SKM-1 (cell line): ENCODE results near the gene TGFBR3.

ENCODE experiments used
- DNase-seq: peaks from one replicate; lab custom pipeline; 2025; ENCODE audit not compliant: unreplicated experiment; lab: John Stamatoyannopoulos, UW

The TGFBR3 gene

DNA sequence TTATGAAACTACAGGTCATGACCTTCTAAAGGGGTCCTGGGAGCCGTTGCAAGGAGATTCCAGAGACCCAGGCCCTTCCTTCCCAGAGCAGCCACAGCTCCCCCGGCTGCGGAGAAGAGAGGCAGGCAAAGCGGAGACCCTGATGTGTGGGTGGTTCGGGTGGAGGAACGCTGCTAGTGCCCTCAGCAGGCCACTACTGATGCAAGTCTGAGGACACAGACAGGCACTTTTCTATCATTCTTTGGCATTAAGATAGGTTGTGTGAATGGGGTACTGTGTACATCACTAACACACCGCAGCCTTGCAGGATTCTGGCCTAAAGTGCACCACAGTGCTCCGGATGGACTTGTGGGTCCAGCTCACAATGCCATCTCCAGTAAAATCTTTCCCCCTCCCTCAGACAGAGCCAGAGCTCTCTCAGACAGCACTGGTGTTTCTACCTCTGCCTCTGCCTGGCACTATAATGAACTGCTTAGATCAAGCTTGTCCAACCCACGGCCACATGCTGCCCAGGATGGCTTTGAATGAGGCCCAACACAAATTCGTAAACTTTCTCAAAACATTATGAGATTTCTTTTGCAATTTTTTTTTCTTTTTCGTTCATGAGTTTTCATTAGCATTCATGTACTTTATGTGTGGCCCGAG, 121.4 kb downstream of the TGFBR3 start:
- DNase-seq = no peak

GRCh38 chr1:91763252-91763651, 122.7 kb downstream of the TGFBR3 start:
- DNase-seq = no peak

DNA sequence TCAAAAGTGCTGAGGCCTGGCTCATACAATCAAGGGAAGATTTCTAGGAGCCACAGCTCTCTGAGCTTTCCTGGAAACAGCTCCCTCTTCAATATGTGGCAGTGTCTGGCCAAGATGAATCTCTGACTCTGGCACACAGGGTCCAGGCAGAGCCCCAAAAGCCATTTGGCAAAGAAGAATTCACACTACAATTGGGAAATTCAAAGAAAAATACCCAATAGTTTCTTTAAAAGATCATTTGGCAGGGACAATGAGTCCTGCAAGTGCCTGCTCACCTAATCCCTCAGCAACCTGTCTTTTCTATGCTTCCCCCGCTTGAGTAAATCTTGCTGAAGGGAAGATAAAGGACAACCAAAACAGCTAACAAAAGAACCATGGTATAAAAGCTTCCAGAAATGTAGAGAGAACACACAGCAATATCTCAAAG, 124.6 kb downstream of the TGFBR3 start:
- no peak for DNase-seq

DNA sequence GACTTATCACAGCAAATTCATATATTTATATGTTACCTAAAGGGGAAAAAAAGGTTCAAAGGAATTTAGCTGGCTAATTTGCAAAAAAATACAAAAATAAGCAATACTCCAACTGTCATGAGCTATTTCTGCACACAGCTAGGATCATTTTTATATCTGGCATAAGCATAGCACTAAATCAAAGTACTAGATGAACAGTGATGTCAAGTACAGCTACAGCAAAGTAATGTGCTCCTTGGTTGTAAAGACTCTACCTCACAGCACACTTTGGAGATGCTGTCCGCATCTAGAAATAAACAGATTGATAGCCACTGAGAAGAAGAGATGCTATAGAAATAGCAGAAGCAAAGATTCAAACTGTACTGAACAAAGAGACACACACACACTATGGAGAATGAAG, 125.4 kb downstream of the TGFBR3 start:
- DNase-seq = no peak

GRCh38 chr1:91759076-91759475, 126.9 kb downstream of the TGFBR3 start:
- DNase-seq = no peak

DNA sequence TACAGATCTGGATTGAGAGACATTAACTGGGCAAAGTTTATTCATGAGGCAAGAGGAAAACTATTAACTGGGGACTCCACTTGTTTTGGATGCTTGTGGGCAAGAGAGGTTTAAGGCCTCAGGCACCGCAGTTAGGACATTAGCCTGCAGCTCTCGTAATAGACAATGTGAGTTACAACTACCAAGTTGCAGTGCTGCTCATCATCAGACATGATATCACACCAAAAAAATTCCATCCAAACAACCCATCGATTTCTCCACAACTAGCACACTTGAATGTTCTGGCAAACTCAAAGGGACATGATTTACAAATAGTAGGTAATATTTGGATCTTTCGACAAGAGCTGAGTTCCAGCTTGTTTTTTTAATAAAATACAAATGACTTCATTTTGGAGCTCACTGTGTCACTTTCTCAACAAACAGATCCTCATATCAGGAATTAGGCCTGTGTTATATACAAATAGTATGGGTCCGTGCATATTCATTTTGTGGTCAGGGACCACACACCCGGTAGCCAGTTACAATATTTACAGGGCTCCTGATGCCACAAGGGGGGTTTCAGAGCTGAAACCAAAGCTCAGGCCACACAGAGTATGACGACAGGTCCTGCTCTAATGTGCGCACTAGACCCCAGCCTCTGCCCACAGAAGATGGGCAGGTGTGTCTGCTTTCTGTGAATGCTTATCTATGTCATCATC, 128.0 kb downstream of the TGFBR3 start:
- DNase-seq = no peak

DNA sequence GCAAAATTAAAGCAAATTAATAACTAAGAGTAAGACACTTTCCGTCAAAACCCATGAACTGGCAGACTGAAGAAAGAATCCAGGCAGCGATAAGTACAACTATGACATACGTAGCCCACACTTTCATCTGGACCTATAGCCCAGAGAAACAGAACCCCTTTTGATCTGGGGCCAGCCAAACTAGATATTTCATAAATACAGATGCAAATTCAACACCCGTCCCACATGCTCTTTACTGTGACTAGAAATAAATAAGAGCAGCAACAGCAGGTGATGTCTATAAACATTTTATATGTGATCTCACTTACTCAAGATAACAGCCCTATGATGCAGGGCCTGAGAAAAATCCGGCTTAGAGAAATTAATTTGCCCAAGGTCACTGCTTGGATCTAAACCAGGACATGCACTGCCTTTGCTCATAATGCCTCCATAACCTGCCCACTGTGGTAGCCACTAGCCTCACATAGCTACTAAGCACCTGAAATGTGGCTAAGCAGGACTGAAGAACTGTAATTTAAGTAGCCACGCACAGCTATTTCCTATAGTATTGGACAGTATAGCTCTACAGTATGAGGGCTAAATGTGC, 130.2 kb downstream of the TGFBR3 start:
- DNase-seq = no peak

GRCh38 chr1:91754816-91755580, 131.0 kb downstream of the TGFBR3 start:
- no peak for DNase-seq

GRCh38 chr1:91754348-91754747, 131.6 kb downstream of the TGFBR3 start:
- DNase-seq = no peak

DNA sequence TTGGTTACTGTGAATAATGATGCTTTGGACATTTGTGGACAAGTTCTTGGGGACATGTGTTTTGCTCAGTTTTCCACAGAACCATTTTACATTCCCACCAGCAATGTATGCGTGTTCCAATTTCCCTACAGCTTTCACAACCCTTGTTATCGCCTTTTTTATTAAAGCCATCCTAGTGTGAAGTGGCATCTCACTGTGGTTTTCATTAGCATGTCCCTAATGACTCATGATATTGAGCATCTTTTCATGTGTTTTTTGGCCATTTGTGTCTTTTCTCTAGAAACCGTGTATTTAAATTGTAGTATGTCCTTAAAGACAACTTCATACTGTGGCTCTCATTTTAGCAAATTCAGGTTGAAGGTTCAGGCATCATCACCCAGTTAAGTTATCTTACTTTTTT, 132.1 kb downstream of the TGFBR3 start:
- DNase-seq = no peak

GRCh38 chr1:91752324-91752723, 133.6 kb downstream of the TGFBR3 start:
- no peak for DNase-seq

DNA sequence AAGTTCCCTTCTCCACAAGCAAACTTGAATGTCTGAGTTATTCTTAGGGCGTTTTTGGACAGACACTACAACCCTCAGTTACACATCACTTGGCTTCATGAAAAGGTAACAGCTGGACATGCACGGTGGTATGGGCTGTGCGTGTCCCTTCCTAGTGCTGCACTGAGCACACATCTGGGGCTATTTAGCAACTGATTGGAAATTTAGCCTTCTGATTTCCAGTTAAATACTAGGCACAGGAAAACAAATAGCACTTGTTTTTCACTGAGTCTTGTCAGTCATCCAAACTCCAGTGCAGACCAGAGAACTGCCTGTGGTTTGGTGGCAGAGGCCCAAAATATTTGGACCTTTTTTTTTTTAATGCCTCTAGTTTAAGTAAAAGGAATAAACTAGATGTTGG, 134.7 kb downstream of the TGFBR3 start:
- DNase-seq = no peak

DNA sequence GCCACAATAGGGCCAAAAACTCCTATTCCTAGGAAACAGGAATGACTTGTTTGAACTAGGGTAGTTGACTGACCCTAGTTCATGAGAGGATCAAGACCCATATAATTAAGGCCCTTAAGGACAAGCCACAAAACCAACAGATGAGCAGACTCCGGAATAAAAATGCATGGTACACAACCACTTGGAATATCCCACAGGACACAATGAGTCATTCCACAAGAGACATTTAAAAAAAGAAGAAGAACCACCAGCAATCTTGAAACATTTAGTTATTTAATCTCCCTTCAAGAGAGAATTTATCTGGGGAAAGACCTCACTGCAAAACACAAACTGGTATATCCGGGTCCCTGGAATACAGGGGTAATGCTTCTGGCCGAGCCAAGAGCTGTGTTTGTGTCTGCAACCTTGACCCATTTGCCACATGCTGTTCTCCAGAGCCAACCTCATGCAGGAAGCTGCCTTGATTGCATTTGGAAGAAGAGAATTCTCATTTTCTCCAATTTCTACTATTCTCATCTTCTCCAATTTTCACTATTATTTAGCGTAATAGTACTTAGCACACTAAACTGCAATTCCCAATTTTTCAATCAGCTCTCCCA, 135.5 kb downstream of the TGFBR3 start:
- DNase-seq = no peak

GRCh38 chr1:91749788-91750231, 136.1 kb downstream of the TGFBR3 start:
- no peak for DNase-seq

GRCh38 chr1:91747666-91748065, 138.3 kb downstream of the TGFBR3 start:
- no peak for DNase-seq

- no peak for DNase-seq
Observed at GRCh38 chr1:91746728-91747338, 139.1 kb downstream of the TGFBR3 start.

GRCh38 chr1:91745640-91746373, 140.1 kb downstream of the TGFBR3 start:
- no peak for DNase-seq

- no peak for DNase-seq
Observed at GRCh38 chr1:91744953-91745639, 140.9 kb downstream of the TGFBR3 start.

DNA sequence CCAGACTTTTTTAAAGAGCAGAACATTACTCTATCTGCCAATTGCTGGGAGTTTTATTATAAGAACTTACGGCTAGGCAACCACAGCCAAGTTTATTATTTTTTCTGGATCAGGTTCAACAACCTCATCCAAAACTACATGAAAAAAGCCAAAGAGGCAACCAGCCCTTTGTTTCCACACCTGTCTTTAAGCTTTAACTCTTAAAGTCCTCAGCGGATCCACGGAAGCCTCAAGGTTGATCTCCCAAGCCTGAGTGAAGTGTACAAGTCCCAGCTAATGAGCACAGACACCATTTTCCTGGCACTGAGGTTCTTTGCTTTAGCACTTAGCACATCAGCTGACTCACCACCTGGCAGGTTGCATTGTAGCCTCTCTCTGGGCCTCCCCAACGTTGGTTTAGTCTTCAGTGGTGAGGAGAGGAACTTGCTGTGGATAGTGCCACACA, 143.1 kb downstream of the TGFBR3 start:
- no peak for DNase-seq
